Adrenal gland (tissue), 12 donors: ENCODE results near the gene THRA. TPM values are rescaled to one million over a fixed set of nuclear protein-coding genes. Genes with fewer than 3 reads are reported as not detected.
A peak's percentile ranks its signal among the peaks of the same experiment; 100 is the strongest.

Experiments used
- DNase-seq, 7 donors: peaks; one replicate each; pipeline ENCODE4 v3.0.0-alpha.2; 2019 to 2020
- H3K27ac ChIP-seq, 5 donors: fragments of 200-600 bp; sonication (generic) in 4 of 5; 1 replicate in 3 of 5; 2 replicates in 2 of 5; pipeline versions ENCODE4 v1.5.1 to v1.8.0; 2016 to 2020; ENCODE audit warnings: mild to moderate bottlenecking in 1 of 5
- H3K27me3 ChIP-seq: fragments of 200-600 bp; 2 replicates; pipeline ENCODE4 v1.8.0; 2021
- H3K36me3 ChIP-seq, 2 donors: fragments of 200-600 bp; replicated peaks in 1 of 2; 1 replicate in 1 of 2; 2 replicates in 1 of 2; pipeline versions ENCODE4 v1.5.1 to v1.8.0; 2018 to 2022
- H3K4me1 ChIP-seq, 2 donors: fragments of 200-600 bp; replicated peaks in 1 of 2; 1 replicate in 1 of 2; 2 replicates in 1 of 2; pipeline versions ENCODE4 v1.5.1 to v1.8.0; 2018 to 2021
- H3K4me3 ChIP-seq, 4 donors: fragments of 200-600 bp; sonication (generic) in 3 of 4; one replicate each; pipeline ENCODE4 v1.5.1; 2016 to 2018
- H3K9me3 ChIP-seq, 3 donors: fragments of 200-600 bp; sonication (generic) in 1 of 3; replicated peaks in 1 of 3; 1 replicate in 2 of 3; 2 replicates in 1 of 3; pipeline versions ENCODE4 v1.5.1 to v1.8.0; 2016 to 2021
- CTCF ChIP-seq, 6 experiments: fragments of 450-650 bp in 4 of 6; fragments of 200-600 bp in 2 of 6; sonication (generic) in 1 of 6; IDR thresholded peaks; 1 replicate in 5 of 6; 2 replicates in 1 of 6; pipeline versions ENCODE4 v1.5.1 to v1.8.0; 2016 to 2021; ENCODE audit warnings: antibody characterized with exemption in 6 of 6, mild to moderate bottlenecking in 2 of 6, moderate library complexity in 1 of 6
- POLR2A ChIP-seq, 2 donors: fragments of 450-650 bp; IDR thresholded peaks; one replicate each; pipeline ENCODE4 v1.6.1; 2017; ENCODE audit warnings: antibody characterized with exemption in 2 of 2, mild to moderate bottlenecking in 2 of 2, moderate library complexity in 1 of 2
- WGBS, 4 donors: extraction: QIAGEN DNeasy Blood & Tissue Kit in 2 of 4; methylation state at CpG; one replicate each; pipeline versions ENCODE4 v1.1.5 to v1.1.7; 2013 to 2017; 5-methylcytosine and 5-hydroxymethylcytosine counted together
- intact Hi-C, 2 donors: fragments of 100-400 bp; cut with DNase I; formaldehyde crosslinking; loops; one replicate each; pipeline versions ENCODE4 v1.14.1 to v1.15.0; 2022 to 2023
- polyA plus RNA-seq, 3 donors: library from polyadenylated mRNA; stranded (reverse); fragments of 200-250 nt in 2 of 3; fragments of 350-450 nt in 1 of 3; fragmentation: Illumina TruSeq in 1 of 3; extraction: RNeasy Lipid Tissue Mini Kit (QIAGEN cat#74804) in 1 of 3; gene quantifications; one replicate each; pipeline ENCODE4 v1.2.3, GENCODE V29; 2013 to 2014
- total RNA-seq, 9 donors: library from RNA; depleted of rRNA in 4 of 9; stranded (reverse); fragments of >200 nt in 4 of 9; fragments of 120-200 nt in 1 of 9; fragmentation: NEBNext Ultra II Directional in 1 of 9; extraction: Animal tissue kit (Norgen Biotek cat#: 25700) in 1 of 9; gene quantifications; one replicate each; pipeline versions ENCODE4 v1.1.0 to v1.2.4, GENCODE V29; 2013 to 2023
- donor health status: healthy with polysubstance abuse.
- donor health status: Bipolar disorder and iron deficiency.
- donor health status: DM: yes; HTN: yes; CAD: no.
- donor health status: DM: no; HTN: no; CAD: no.
- donor health status: DM: no; HTN: no; CAD: no.
- donor health status: DM: yes; HTN: yes; CAD: no.

The THRA gene
- total and polyA plus RNA-seq, 12 donors = 39.2 to 110 (median 65.8) TPM

- intact Hi-C loops = loop anchor here in 1 of 2 donors (10.0 kb wide), 1 partner anchor 101 kb away; no protein-coding TSS in a partner anchor
These were observed 1.3 kb downstream of the THRA start for GRCh38 chr17:40063901-40064531.

GRCh38 chr17:40064971-40065768 lies 2.4 kb downstream of the THRA start:
- intact Hi-C loops = loop anchor here in 1 of 2 donors (10.0 kb wide), 1 partner anchor 100 kb away; no protein-coding TSS in a partner anchor
- 9 to 13% (median 11%) methylated on average over 9 to 10 of the region's 10 CpGs for WGBS, 4 donors
- Histone ChIP-seq H3K27ac (peak overlapping the region; percentile 54 to 96 (median 93)), H3K9me3 (no peaks in the 10 kb centered on the region), H3K27me3 (no peaks in the 10 kb centered on the region), H3K4me3 (peak overlapping the region in 2 of 4 donors; percentile 99 to 100), H3K4me1 (peaks cover 43 to 64% of the 10 kb centered on the region in 2 donors), H3K36me3 (no peaks in the 10 kb centered on the region)
- TF ChIP-seq CTCF (IDR thresholded peaks at IDR 0.05) = no peak
- TF ChIP-seq POLR2A (IDR thresholded peaks at IDR 0.05) = peak in 1 of 2 donors; percentile 62
- peak in 5 of 7 donors; percentile 51 to 73 (median 62) for DNase-seq

More at GRCh38 chr17:40063901-40064531, 1.3 kb downstream of the THRA start:
- no peaks in the 10 kb centered on the region for H3K36me3 ChIP-seq
- peak in 1 of 2 donors; percentile 57 for TF ChIP-seq POLR2A (IDR thresholded peaks at IDR 0.05)
- TF ChIP-seq CTCF (IDR thresholded peaks at IDR 0.05) = no peak
- H3K27ac ChIP-seq = peak overlapping the region; percentile 72 to 96 (median 93)
- WGBS, 4 donors = 4 to 19% (median 7%) methylated on average over 8 to 10 of the region's 10 CpGs
- no peaks in the 10 kb centered on the region for H3K9me3 ChIP-seq
- H3K27me3 ChIP-seq = no peaks in the 10 kb centered on the region
- H3K4me3 ChIP-seq = peak overlapping the region; percentile 73 to 100 (median 91)
- peak; percentile 58 to 80 (median 70) for DNase-seq
- peaks cover 32 to 53% of the 10 kb centered on the region in 2 donors for H3K4me1 ChIP-seq

- TF ChIP-seq POLR2A (IDR thresholded peaks at IDR 0.05) (no peak), CTCF (IDR thresholded peaks at IDR 0.05) (no peak)
- Histone ChIP-seq H3K4me1 (peaks cover 50 to 71% of the 10 kb centered on the region in 2 donors), H3K4me3 (peak overlapping the region in 1 of 4 donors; percentile 100), H3K27me3 (no peaks in the 10 kb centered on the region), H3K9me3 (no peaks in the 10 kb centered on the region), H3K27ac (peak overlapping the region; percentile 54 to 96 (median 93)), H3K36me3 (no peaks in the 10 kb centered on the region)
- WGBS, 4 donors = 52 to 59% (median 55%) methylated on average over 8 to 11 of the region's 11 CpGs
- intact Hi-C loops = loop anchor here in 1 of 2 donors (10.0 kb wide), 1 partner anchor 99 kb away; no protein-coding TSS in a partner anchor
- peak in 1 of 7 donors; percentile 43 for DNase-seq
These were observed 3.2 kb downstream of the THRA start for GRCh38 chr17:40065769-40066510.
